ENCODE results near the gene PRDX6. TPM values are rescaled to one million over a fixed set of nuclear protein-coding genes. Genes with fewer than 3 reads are reported as not detected.

Gene PRDX6
- 256 and 317 TPM in 2 replicates for total RNA-seq

GRCh38 chr1:173477286-173478093 lies at the start of gene PRDX6:
PRDX6 (plus strand) TSS chr1:173477335; CDS start chr1:173477398, 63 bp downstream.

Other genes with a start within 250 kb of the PRDX6 start
- gene SLC9C2, start 125.7 kb downstream of the PRDX6 start, total RNA-seq: not detected in 2 replicates
- not detected in 2 replicates for gene TEX50, start 158.0 kb downstream of the PRDX6 start, total RNA-seq
- gene ANKRD45, start 192.5 kb downstream of the PRDX6 start, total RNA-seq: 0.30 and 0.50 TPM in 2 replicates
- 12.5 and 19.8 TPM in 2 replicates for gene KLHL20, start 237.6 kb downstream of the PRDX6 start, total RNA-seq

All from bronchus fibroblast of lung (primary cell).